Esophagus (tissue), 2 donors: ENCODE measurements around the gene PSORS1C2. TPM values are rescaled to one million over a fixed set of nuclear protein-coding genes. Genes with fewer than 3 reads are reported as not detected.
A peak's percentile ranks its signal among the peaks of the same experiment; 100 is the strongest.

Experiments
- H3K27ac ChIP-seq, 2 donors: one replicate each; pipeline ENCODE4 v1.5.1; 2013; ENCODE audit warnings: low read depth in 2 of 2, mild to moderate bottlenecking in 2 of 2, inconsistent platforms in 1 of 2, low read length in 1 of 2, moderate library complexity in 1 of 2
- H3K27me3 ChIP-seq, 2 donors: one replicate each; pipeline ENCODE4 v1.6.1; 2013; ENCODE audit warnings: low read length in 2 of 2, control low read depth in 1 of 2, mild to moderate bottlenecking in 1 of 2; ENCODE audit not compliant: insufficient read depth in 2 of 2, control insufficient read depth in 1 of 2
- H3K36me3 ChIP-seq, 2 donors: one replicate each; pipeline ENCODE4 v1.6.1; 2013; ENCODE audit warnings: low read length in 1 of 2; ENCODE audit not compliant: control insufficient read depth in 2 of 2, insufficient read depth in 2 of 2
- H3K4me1 ChIP-seq, 2 donors: one replicate each; pipeline ENCODE4 v1.6.1; 2013; ENCODE audit warnings: low read length in 1 of 2; ENCODE audit not compliant: control insufficient read depth in 2 of 2, insufficient read depth in 2 of 2
- H3K4me3 ChIP-seq, 2 donors: one replicate each; pipeline ENCODE4 v1.5.1; 2013; ENCODE audit warnings: low read length in 2 of 2, mild to moderate bottlenecking in 2 of 2, low read depth in 1 of 2, moderate library complexity in 1 of 2
- H3K9me3 ChIP-seq, 2 donors: one replicate each; pipeline ENCODE4 v1.6.1; 2013; ENCODE audit warnings: mild to moderate bottlenecking in 2 of 2, low read depth in 1 of 2, low read length in 1 of 2, moderate library complexity in 1 of 2; ENCODE audit not compliant: control insufficient read depth in 2 of 2, insufficient read depth in 1 of 2
- WGBS, 2 donors: extraction: QIAGEN DNeasy Blood & Tissue Kit; methylation state at CpG; one replicate each; pipeline ENCODE4 v1.1.7; 2013; 5-methylcytosine and 5-hydroxymethylcytosine counted together
- polyA plus RNA-seq, 2 donors: library from polyadenylated mRNA; stranded (reverse); fragments of 200-250 nt; gene quantifications; one replicate each; pipeline ENCODE4 v1.2.3, GENCODE V29; 2013
- donor health status: healthy with polysubstance abuse.
- donor health status: Bipolar disorder and iron deficiency.

Gene PSORS1C2
- polyA plus RNA-seq, 2 donors: 0.22 to 0.81 TPM

DNA sequence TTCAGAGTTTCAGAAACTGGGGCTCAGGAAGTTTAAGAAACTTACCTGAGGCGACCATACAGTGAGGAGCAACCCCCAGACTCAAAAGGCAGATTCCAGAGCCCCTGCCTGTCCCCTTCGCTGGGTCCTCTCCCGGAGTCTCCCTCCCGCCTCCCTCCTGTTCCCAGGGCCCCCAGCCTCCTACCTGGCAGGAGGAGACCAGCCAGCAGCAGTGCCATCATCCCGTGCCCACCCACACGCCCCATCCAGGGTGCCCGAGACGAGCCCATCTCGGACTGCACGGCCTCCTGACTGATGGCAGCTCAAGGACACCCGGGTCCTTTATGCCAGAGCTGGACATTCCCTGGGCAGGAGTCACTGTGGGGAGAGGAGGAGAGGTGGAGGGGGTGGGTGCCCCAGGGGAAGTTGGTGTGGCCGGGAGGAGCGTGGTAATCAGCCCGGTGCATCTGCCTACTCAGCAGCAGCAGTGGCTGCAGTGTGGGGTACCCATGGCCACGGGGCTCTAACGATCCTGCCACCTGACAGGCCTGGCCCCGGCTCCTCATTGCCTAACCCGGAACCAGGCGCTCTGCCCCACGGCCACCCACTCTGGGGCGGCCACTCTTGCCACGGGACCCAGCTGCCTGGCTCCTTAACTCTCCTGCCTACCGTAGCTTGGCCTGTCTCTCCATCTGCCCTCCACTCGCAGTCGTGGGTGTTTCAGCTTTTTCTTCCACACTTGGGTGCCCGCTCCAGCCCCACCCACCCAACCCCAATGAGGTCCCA, 18.5 kb downstream of the PSORS1C2 start, which contains the start of gene CDSN:
Gene CDSN, minus strand, starts transcription at position 296 of the 765 bp plus-strand sequence. Its CDS starts 27 bp downstream, at position 269.
- H3K27ac ChIP-seq: no peak within 1 kb of the TSS
- H3K36me3 ChIP-seq: no peaks in the 10 kb centered on the region
- no peaks in the 10 kb centered on the region for H3K9me3 ChIP-seq
- H3K27me3 ChIP-seq: no peaks in the 10 kb centered on the region
- H3K4me1 ChIP-seq: peaks cover 0 to 20% of the 10 kb centered on the region in 2 donors
- 79 to 85% methylated on average over 23 to 26 of the region's 26 CpGs for WGBS, 2 donors
- no peak within 1 kb of the TSS for H3K4me3 ChIP-seq

DNA sequence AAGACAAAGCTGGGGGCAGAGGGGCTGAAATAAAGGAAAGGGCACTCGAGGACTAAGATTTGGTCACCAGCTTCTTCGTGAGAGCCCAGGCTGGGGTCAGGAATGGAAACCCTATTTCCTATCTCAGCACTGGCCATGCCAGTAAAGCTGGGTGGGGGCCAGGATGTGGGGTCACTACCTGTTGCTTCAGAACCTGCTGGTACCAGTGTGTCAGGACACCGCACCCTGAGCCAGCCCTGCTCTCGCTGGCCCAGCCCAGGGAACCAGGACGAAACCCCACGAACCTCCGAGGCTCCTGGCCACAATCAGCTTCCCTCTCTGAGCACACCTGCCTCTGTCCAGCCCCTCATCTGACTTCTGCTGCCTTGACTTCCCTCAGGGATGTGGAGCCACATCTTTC, 20.7 kb downstream of the PSORS1C2 start:
- WGBS, 2 donors: 78 to 88% methylated on average over 7 of the region's 7 CpGs
- Histone ChIP-seq H3K27me3 (no peaks in the 10 kb centered on the region), H3K36me3 (no peaks in the 10 kb centered on the region), H3K9me3 (no peaks in the 10 kb centered on the region), H3K27ac (no peak overlapping the region), H3K4me3 (no peak overlapping the region), H3K4me1 (peaks cover 2 to 23% of the 10 kb centered on the region in 2 donors)

DNA sequence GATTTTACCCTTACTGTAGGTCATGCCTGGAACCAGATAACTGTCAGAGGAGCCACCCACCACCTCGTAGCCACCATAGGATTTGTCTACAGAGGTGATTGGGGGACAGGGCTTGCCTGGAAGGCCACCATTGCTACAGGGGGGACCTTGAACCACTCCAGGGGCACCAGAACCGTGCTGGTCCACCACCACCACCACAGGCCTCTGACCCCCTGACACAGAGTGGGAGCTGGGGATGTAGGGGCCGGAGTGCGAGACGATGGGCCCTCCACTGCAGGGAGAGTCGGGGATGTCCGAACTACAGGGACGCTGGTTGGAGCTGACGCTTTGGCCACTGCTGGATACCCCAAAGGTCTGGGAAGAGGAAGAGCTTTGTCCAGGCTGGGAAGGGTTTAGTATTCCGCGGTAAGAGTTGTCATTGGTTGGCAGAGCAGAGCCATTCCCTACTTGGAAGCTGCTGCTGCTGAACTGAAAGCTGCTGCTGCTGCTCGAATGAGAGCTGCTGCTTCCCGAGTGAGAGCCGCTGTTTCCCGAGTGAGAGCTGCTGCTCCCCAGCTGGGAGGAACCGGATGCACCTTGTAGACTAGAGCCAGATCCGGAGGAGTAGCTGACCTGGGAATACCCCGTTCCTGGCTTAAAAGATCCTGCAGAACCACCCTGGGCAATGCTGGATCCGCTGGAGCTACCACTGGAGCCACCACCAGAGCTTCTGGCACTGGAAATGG, 22.0 kb downstream of the PSORS1C2 start:
- Histone ChIP-seq H3K36me3 (no peaks in the 10 kb centered on the region), H3K4me1 (peaks cover 2 to 17% of the 10 kb centered on the region in 2 donors), H3K27me3 (no peaks in the 10 kb centered on the region), H3K9me3 (no peaks in the 10 kb centered on the region), H3K4me3 (no peak overlapping the region), H3K27ac (peak overlapping the region in 1 of 2 donors; percentile 35)
- 70 to 76% methylated on average over 19 of the region's 19 CpGs for WGBS, 2 donors

DNA sequence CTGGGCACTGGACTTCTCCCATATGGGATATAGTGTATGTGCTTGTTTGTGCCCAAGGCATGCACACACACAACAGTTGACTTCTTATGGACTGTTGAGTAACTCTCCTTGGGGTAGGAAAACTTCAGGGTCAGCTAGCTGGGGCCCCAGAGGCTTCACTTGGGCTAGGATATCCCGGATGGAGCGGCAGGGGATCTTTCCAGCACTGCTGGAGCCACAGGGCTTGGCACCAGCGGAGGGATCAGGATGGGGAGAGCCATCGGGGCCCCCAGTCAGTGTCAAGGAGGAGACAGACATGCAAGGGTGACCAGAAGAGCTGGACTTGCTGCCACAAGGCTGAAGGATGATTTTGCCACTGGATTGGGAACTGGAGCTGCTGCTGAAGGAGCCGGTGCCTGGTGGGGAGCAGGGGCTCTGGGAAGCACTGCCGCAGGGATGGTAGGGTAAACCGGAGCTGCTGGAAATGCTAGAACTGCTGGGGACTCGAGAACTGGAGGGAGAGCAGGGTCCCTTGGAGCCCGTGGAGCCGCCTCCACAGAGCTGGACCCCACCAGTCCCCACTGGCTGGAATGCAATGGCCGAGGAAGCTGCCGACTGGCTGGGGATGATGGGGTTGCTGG, 22.8 kb downstream of the PSORS1C2 start:
- Histone ChIP-seq H3K27ac (no peak overlapping the region), H3K27me3 (no peaks in the 10 kb centered on the region), H3K9me3 (no peaks in the 10 kb centered on the region), H3K4me3 (no peak overlapping the region), H3K36me3 (no peaks in the 10 kb centered on the region), H3K4me1 (peaks cover 2 to 17% of the 10 kb centered on the region in 2 donors)
- 90 to 91% methylated on average over 12 of the region's 12 CpGs for WGBS, 2 donors

DNA sequence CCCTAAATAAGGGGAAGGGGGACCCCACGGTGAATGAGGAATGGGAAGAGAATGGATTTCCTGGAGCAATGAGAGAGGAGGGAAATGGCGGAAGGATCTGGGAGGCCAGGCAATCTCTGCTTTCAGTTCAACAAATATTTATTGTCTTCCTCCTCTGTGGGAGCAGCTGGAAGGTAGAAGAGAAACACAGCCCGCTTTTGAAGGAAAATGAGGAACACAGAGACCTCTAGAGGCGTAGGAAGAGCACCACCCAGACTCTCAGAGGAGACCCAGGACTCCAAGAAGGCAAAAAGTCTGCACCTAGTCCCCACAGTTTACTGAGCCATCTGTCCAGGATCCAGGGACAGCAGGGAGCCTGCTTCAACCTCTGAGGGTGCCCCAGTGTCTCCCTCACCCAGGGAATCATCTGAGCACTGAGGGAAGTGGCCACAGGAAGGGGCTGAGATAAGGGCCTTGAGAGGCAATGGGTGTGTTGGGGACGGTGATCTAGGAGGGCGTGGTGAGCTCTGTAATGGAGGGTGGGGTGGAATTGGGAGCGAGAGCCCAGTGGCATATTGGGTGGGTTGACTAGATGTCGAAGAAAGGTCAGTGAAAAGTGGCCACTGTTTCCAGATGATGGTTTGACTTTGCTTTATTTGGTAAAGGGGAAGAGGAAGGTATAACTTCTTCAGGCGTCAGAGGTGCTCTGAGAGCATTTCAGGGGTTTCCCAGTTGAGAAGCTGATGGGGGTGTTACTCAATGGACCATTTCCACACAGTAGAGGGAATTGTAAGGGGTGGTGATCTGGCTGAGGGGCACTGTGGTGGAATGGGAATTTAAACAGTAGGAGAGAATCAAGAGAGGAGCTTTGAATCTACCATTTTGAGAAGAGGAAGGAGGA, 23.7 kb downstream of the PSORS1C2 start:
- no peaks in the 10 kb centered on the region for H3K9me3 ChIP-seq
- H3K27ac ChIP-seq: peak overlapping the region; percentile 53 to 87

DNA sequence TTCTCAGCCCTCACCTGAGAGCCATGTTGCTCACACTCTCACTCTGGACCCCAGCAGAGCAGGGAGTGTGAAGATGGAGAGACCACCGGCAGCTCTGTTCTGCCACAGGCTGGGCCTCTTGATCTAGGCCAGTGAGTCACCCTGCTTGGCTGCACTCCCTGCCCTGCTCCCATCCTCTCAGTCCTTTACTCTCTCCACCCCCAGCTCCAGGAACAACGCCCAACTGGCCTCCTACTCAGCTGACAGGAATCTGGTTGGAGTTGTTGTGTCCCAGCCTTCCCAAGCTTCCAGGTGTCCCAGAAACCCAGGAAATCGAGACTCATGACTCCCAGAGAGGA, 24.4 kb downstream of the PSORS1C2 start, which contains the start of gene PSORS1C1:
Gene PSORS1C1, plus strand, starts transcription at position 260 of the 338 bp plus-strand sequence. CDS start 14,833 bp downstream, outside the sequence.
- H3K4me1 ChIP-seq: peaks cover 2 to 17% of the 10 kb centered on the region in 2 donors
- no peaks in the 10 kb centered on the region for H3K27me3 ChIP-seq
- no peaks in the 10 kb centered on the region for H3K9me3 ChIP-seq
- peak within 1 kb of the TSS; percentile 53 to 87 for H3K27ac ChIP-seq
- 9 to 23% methylated on average over 3 of the region's 3 CpGs for WGBS, 2 donors
- no peaks in the 10 kb centered on the region for H3K36me3 ChIP-seq
- peak within 1 kb of the TSS in 1 of 2 donors; percentile 28 for H3K4me3 ChIP-seq

More for the DNA sequence above, 23.7 kb downstream of the PSORS1C2 start:
- Histone ChIP-seq H3K4me3 (peak overlapping the region in 1 of 2 donors; percentile 28), H3K36me3 (no peaks in the 10 kb centered on the region), H3K27me3 (no peaks in the 10 kb centered on the region), H3K4me1 (peaks cover 2 to 17% of the 10 kb centered on the region in 2 donors)
- 37 to 56% methylated on average over 9 of the region's 9 CpGs for WGBS, 2 donors

DNA sequence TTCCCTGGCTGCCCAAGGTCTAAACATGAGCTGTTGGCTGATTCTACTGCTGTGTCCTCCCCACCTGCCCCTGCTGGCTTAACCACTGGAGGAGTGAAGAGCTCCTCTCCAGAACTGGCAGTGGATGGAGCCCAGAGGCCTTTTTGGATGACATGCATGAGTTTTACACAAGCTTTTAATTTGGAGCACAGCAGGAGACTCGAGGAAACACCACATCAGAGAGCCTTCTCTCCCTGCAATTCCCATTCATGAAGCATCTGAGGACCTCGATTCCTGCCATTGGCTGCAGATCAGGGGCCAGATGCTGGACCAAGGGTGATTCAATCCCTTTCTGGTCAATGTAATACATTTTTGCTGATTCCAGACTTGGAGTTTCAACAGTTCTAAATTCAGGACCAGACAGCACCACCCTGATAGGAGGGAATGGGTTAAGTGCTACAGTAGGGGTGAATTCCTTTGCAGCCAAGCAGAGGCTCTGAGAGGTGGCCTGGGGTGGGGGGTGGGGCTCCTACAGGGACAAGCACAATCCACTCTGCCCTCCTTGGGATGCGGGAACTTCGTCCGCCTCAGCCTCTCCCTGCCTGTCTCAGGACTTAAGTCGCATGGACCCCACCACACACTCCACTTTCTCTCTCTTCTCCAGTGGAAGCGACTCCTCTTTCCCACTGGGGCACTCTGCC, 24.9 kb downstream of the PSORS1C2 start:
- H3K36me3 ChIP-seq: no peaks in the 10 kb centered on the region
- peaks cover 2 to 17% of the 10 kb centered on the region in 2 donors for H3K4me1 ChIP-seq
- H3K4me3 ChIP-seq: no peak overlapping the region
- H3K9me3 ChIP-seq: no peaks in the 10 kb centered on the region
- no peaks in the 10 kb centered on the region for H3K27me3 ChIP-seq
- WGBS, 2 donors: 44 to 53% methylated on average over 6 to 7 of the region's 7 CpGs
- H3K27ac ChIP-seq: peak overlapping the region; percentile 51 to 87

DNA sequence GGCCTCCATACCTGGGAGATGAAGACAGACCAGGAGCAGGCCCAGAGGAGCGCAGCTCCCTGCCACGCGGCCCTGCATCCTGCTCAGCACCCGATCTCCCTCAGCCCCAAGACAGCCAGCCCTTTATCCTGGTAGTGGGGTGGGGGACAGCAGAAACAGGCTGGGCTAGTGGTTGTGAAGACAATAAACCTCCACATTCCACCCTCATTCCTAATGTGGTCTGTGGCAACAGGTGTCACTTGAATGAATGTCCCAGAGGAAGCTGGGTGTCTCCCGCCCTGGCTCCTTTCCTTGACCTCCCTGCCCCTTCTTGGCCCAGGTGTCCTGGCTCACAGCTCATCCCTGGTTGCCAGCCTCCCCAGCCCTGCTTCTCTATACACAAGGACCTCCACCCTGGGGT, 26.4 kb downstream of the PSORS1C2 start, which contains the start of gene C6orf15:
Gene C6orf15, minus strand, starts transcription at position 98 of the 400 bp plus-strand sequence. Its CDS starts 20 bp downstream, at position 78.
- H3K4me3 ChIP-seq: no peak within 1 kb of the TSS
- no peaks in the 10 kb centered on the region for H3K9me3 ChIP-seq
- no peaks in the 10 kb centered on the region for H3K27me3 ChIP-seq
- WGBS, 2 donors: 95 to 96% methylated on average over 5 of the region's 5 CpGs
- H3K27ac ChIP-seq: no peak within 1 kb of the TSS
- H3K4me1 ChIP-seq: peaks cover 2 to 17% of the 10 kb centered on the region in 2 donors
- no peaks in the 10 kb centered on the region for H3K36me3 ChIP-seq
